Mesendoderm (in vitro differentiated cells): ENCODE results near the gene PITPNM3.
A peak's percentile ranks its signal among the peaks of the same experiment; 100 is the strongest.

Experiments
- DNase-seq: peaks from one replicate; pipeline ENCODE4 v3.0.0; 2013
- H2AK5ac ChIP-seq: 2 replicates; pipeline ENCODE4 v1.6.1; 2013; ENCODE audit warnings: low read length, inconsistent platforms
- H2BK120ac ChIP-seq: 2 replicates; pipeline ENCODE4 v1.6.1; 2013; ENCODE audit warnings: low read depth, mild to moderate bottlenecking, low read length, moderate library complexity, mixed read lengths
- H2BK15ac ChIP-seq: replicated peaks from 2 replicates; pipeline ENCODE4 v1.6.1; 2013; ENCODE audit warnings: low read depth, mild to moderate bottlenecking, moderate library complexity
- H2BK5ac ChIP-seq: 2 replicates; pipeline ENCODE4 v1.6.1; 2013; ENCODE audit warnings: low read length, inconsistent platforms
- H3K18ac ChIP-seq: 2 replicates; pipeline ENCODE4 v1.6.1; 2013; ENCODE audit warnings: mild to moderate bottlenecking, low read length, mixed read lengths
- H3K23ac ChIP-seq: one replicate; pipeline ENCODE4 v1.6.1; 2013; ENCODE audit warnings: low read length
- H3K27ac ChIP-seq: 2 replicates; pipeline ENCODE4 v1.5.1; 2013; ENCODE audit warnings: low read depth, mild to moderate bottlenecking, inconsistent platforms, low read length, moderate library complexity
- H3K27me3 ChIP-seq: 2 replicates; pipeline ENCODE4 v1.6.1; 2013; ENCODE audit warnings: low read length, control low read depth, mild to moderate bottlenecking, inconsistent platforms; ENCODE audit not compliant: insufficient read depth, poor library complexity
- H3K36me3 ChIP-seq: 2 replicates; pipeline ENCODE4 v1.6.1; 2013; ENCODE audit warnings: low read length, inconsistent platforms; ENCODE audit not compliant: control insufficient read depth, insufficient read depth
- H3K4ac ChIP-seq: one replicate; pipeline ENCODE4 v1.6.1; 2013; ENCODE audit warnings: low read depth, mild to moderate bottlenecking, low read length, moderate library complexity
- H3K4me1 ChIP-seq: 2 replicates; pipeline ENCODE4 v1.6.1; 2013; ENCODE audit warnings: low read depth, low read length, inconsistent platforms; ENCODE audit not compliant: control insufficient read depth
- H3K4me2 ChIP-seq: 2 replicates; pipeline ENCODE4 v1.6.1; 2013; ENCODE audit warnings: low read length
- H3K4me3 ChIP-seq: 2 replicates; pipeline ENCODE4 v1.5.1; 2013; ENCODE audit warnings: mild to moderate bottlenecking, low read length
- H3K56ac ChIP-seq: one replicate; pipeline ENCODE4 v1.6.1; 2013; ENCODE audit warnings: low read length
- H3K79me1 ChIP-seq: 2 replicates; pipeline ENCODE4 v1.6.1; 2013; ENCODE audit warnings: low read length, inconsistent platforms
- H3K79me2 ChIP-seq: 2 replicates; pipeline ENCODE4 v1.6.1; 2013; ENCODE audit warnings: mild to moderate bottlenecking, low read length; ENCODE audit not compliant: control insufficient read depth, insufficient read depth
- H3K9ac ChIP-seq: 2 replicates; pipeline ENCODE4 v1.6.1; 2013; ENCODE audit warnings: low read length, inconsistent platforms
- H4K5ac ChIP-seq: one replicate; pipeline ENCODE4 v1.6.1; 2013; ENCODE audit warnings: low read length
- H4K8ac ChIP-seq: one replicate; pipeline ENCODE4 v1.6.1; 2013; ENCODE audit warnings: low read depth, mild to moderate bottlenecking, control low read depth, low read length, moderate library complexity
- WGBS: extraction: QIAGEN DNeasy Blood & Tissue Kit; methylation state at CpG from one replicate; pipeline ENCODE4 v1.1.7; 2013; ENCODE audit warnings: low lambda C conversion rate, missing lambda C conversion rate; ENCODE audit not compliant: insufficient coverage; ENCODE audit errors: extremely low coverage; 5-methylcytosine and 5-hydroxymethylcytosine counted together

Gene PITPNM3

GRCh38 chr17:6559753-6560215, 3.4 kb upstream of the PITPNM3 start:
- WGBS = no CpG with 5 or more reads among the region's 5 CpGs
- Histone ChIP-seq H3K27ac (no peak overlapping the region), H2AK5ac (no peak overlapping the region), H3K79me1 (no peaks in the 10 kb centered on the region), H3K56ac (no peak overlapping the region), H3K4ac (no peak overlapping the region), H3K23ac (no peak overlapping the region), H3K4me1 (no peaks in the 10 kb centered on the region), H3K18ac (no peak overlapping the region), H2BK15ac (no peak overlapping the region), H3K36me3 (no peaks in the 10 kb centered on the region), H2BK120ac (no peak overlapping the region), H4K8ac (no peak overlapping the region), H2BK5ac (no peak overlapping the region), H3K79me2 (no peaks in the 10 kb centered on the region), H3K9ac (no peak overlapping the region), H3K27me3 (peaks cover 13% of the 10 kb centered on the region), H3K4me3 (no peak overlapping the region), H3K4me2 (no peak overlapping the region), H4K5ac (no peak overlapping the region)
- no peak for DNase-seq

- Histone ChIP-seq H3K4me1 (no peaks in the 10 kb centered on the region), H4K8ac (no peak overlapping the region), H4K5ac (no peak overlapping the region), H2BK120ac (no peak overlapping the region), H3K23ac (no peak overlapping the region), H3K4me3 (no peak overlapping the region), H3K36me3 (no peaks in the 10 kb centered on the region), H3K27me3 (peaks cover 13% of the 10 kb centered on the region), H2BK15ac (no peak overlapping the region), H3K79me2 (no peaks in the 10 kb centered on the region), H3K56ac (no peak overlapping the region), H2AK5ac (no peak overlapping the region), H2BK5ac (no peak overlapping the region), H3K79me1 (no peaks in the 10 kb centered on the region), H3K4ac (no peak overlapping the region), H3K27ac (no peak overlapping the region), H3K18ac (no peak overlapping the region), H3K9ac (no peak overlapping the region), H3K4me2 (no peak overlapping the region)
- no peak for DNase-seq
- WGBS = no CpG with 5 or more reads among the region's 11 CpGs
Measured at GRCh38 chr17:6558932-6559752, 2.8 kb upstream of the PITPNM3 start.

GRCh38 chr17:6558276-6558675, 1.9 kb upstream of the PITPNM3 start:
- Histone ChIP-seq H4K8ac (no peak overlapping the region), H3K56ac (no peak overlapping the region), H3K36me3 (no peaks in the 10 kb centered on the region), H2BK120ac (no peak overlapping the region), H3K79me1 (no peaks in the 10 kb centered on the region), H3K18ac (no peak overlapping the region), H3K4ac (no peak overlapping the region), H3K79me2 (no peaks in the 10 kb centered on the region), H4K5ac (no peak overlapping the region), H3K23ac (no peak overlapping the region), H3K27ac (no peak overlapping the region), H3K4me1 (no peaks in the 10 kb centered on the region), H3K4me3 (no peak overlapping the region), H3K4me2 (no peak overlapping the region), H3K9ac (no peak overlapping the region), H2BK15ac (no peak overlapping the region), H2AK5ac (no peak overlapping the region), H3K27me3 (peaks cover 13% of the 10 kb centered on the region), H2BK5ac (no peak overlapping the region)
- WGBS = no CpG with 5 or more reads among the region's 6 CpGs
- DNase-seq = no peak

- H3K9ac ChIP-seq = peak overlapping the region; percentile 58
- H3K36me3 ChIP-seq = no peaks in the 10 kb centered on the region
- H3K4me3 ChIP-seq = no peak overlapping the region
- H3K79me1 ChIP-seq = no peaks in the 10 kb centered on the region
- no peak overlapping the region for H2BK15ac ChIP-seq
- peak overlapping the region; percentile 63 for H3K56ac ChIP-seq
- WGBS = no CpG with 5 or more reads among the region's 9 CpGs
- H3K18ac ChIP-seq = no peak overlapping the region
- no peak overlapping the region for H4K5ac ChIP-seq
- no peak overlapping the region for H4K8ac ChIP-seq
- H3K4me1 ChIP-seq = no peaks in the 10 kb centered on the region
- H3K79me2 ChIP-seq = no peaks in the 10 kb centered on the region
- peaks cover 13% of the 10 kb centered on the region for H3K27me3 ChIP-seq
- no peak overlapping the region for H3K27ac ChIP-seq
- H3K23ac ChIP-seq = no peak overlapping the region
- no peak overlapping the region for H2BK120ac ChIP-seq
- H2BK5ac ChIP-seq = no peak overlapping the region
- no peak overlapping the region for H2AK5ac ChIP-seq
- H3K4me2 ChIP-seq = peak overlapping the region; percentile 51
- H3K4ac ChIP-seq = no peak overlapping the region
- no peak for DNase-seq
Measured at GRCh38 chr17:6557040-6557438, 684 bp upstream of the PITPNM3 start.

- peak; percentile 36 for DNase-seq
- WGBS = no CpG with 5 or more reads among the region's 56 CpGs
- H3K27me3 ChIP-seq = peaks cover 13% of the 10 kb centered on the region
Measured at GRCh38 chr17:6555331-6556120, 829 bp downstream of the PITPNM3 start.

More at GRCh38 chr17:6555331-6556120, 829 bp downstream of the PITPNM3 start:
- Histone ChIP-seq H2BK15ac (no peak overlapping the region), H3K4me2 (peak overlapping the region; percentile 73), H3K4me1 (no peaks in the 10 kb centered on the region), H3K4ac (no peak overlapping the region), H3K56ac (peak overlapping the region; percentile 44), H3K9ac (peak overlapping the region; percentile 43), H3K18ac (peak overlapping the region; percentile 12), H2BK5ac (no peak overlapping the region), H3K36me3 (no peaks in the 10 kb centered on the region), H3K79me1 (no peaks in the 10 kb centered on the region), H3K23ac (no peak overlapping the region), H4K8ac (no peak overlapping the region), H3K79me2 (no peaks in the 10 kb centered on the region), H2AK5ac (no peak overlapping the region), H3K27ac (no peak overlapping the region), H4K5ac (no peak overlapping the region), H3K4me3 (peak overlapping the region; percentile 29), H2BK120ac (no peak overlapping the region)
